HEK293 (cell line): Measurements from ENCODE around the gene CDH23.

Experiments used
- HIC1 ChIP-seq: fragments of 450-650 bp; formaldehyde crosslinking; IDR thresholded peaks from 2 replicates; pipeline ENCODE4 v1.5.1; 2016; ENCODE audit warnings: missing biosample characterization, missing genetic modification characterization
- IKZF3 ChIP-seq: fragments of 450-650 bp; IDR thresholded peaks from 2 replicates; pipeline ENCODE4 v1.5.0; 2018; ENCODE audit warnings: missing biosample characterization, mild to moderate bottlenecking, missing genetic modification characterization, moderate library complexity
- OSR2 ChIP-seq: fragments of 450-650 bp; formaldehyde crosslinking; IDR thresholded peaks from 2 replicates; pipeline ENCODE4 v1.5.1; 2016; ENCODE audit warnings: missing biosample characterization, missing genetic modification characterization
- REST ChIP-seq: fragments of 450-650 bp; formaldehyde crosslinking; IDR thresholded peaks from 2 replicates; pipeline ENCODE4 v1.5.1; 2016; ENCODE audit warnings: missing biosample characterization, missing genetic modification characterization
- SP7 ChIP-seq: fragments of 450-650 bp; formaldehyde crosslinking; IDR thresholded peaks from 2 replicates; pipeline ENCODE4 v1.5.1; 2016; ENCODE audit warnings: missing biosample characterization, missing genetic modification characterization
- WT1 ChIP-seq: fragments of 450-650 bp; formaldehyde crosslinking; IDR thresholded peaks from 2 replicates; pipeline ENCODE4 v1.5.1; 2016; ENCODE audit warnings: missing biosample characterization, missing genetic modification characterization
- ZBTB17 ChIP-seq: fragments of 450-650 bp; formaldehyde crosslinking; IDR thresholded peaks from 2 replicates; pipeline ENCODE4 v1.5.1; 2016; ENCODE audit warnings: missing biosample characterization, missing genetic modification characterization
- ZBTB48 ChIP-seq: fragments of 450-650 bp; formaldehyde crosslinking; IDR thresholded peaks from 2 replicates; pipeline ENCODE4 v1.5.1; 2016; ENCODE audit warnings: missing biosample characterization, missing genetic modification characterization
- ZEB2 ChIP-seq: fragments of 450-650 bp; formaldehyde crosslinking; IDR thresholded peaks from 2 replicates; pipeline ENCODE4 v1.5.1; 2016; ENCODE audit warnings: missing biosample characterization, missing genetic modification characterization
- ZNF280C ChIP-seq: fragments of 450-650 bp; formaldehyde crosslinking; IDR thresholded peaks from 2 replicates; pipeline ENCODE4 v1.5.1; 2016; ENCODE audit warnings: missing biosample characterization, missing genetic modification characterization
- ZNF37A ChIP-seq: fragments of 450-650 bp; IDR thresholded peaks from 2 replicates; pipeline ENCODE4 v1.5.1; 2018; ENCODE audit warnings: missing biosample characterization, missing genetic modification characterization
- ZNF423 ChIP-seq: fragments of 450-650 bp; formaldehyde crosslinking; IDR thresholded peaks from 2 replicates; pipeline ENCODE4 v1.5.1; 2016; ENCODE audit warnings: missing biosample characterization, missing genetic modification characterization
- ZNF521 ChIP-seq: fragments of 450-650 bp; formaldehyde crosslinking; IDR thresholded peaks from 2 replicates; pipeline ENCODE4 v1.5.1; 2017; ENCODE audit warnings: missing biosample characterization, mild to moderate bottlenecking, missing genetic modification characterization
- ZNF580 ChIP-seq: fragments of 450-650 bp; formaldehyde crosslinking; IDR thresholded peaks from 2 replicates; pipeline ENCODE4 v1.5.1; 2016; ENCODE audit warnings: missing biosample characterization, missing genetic modification characterization
- ZNF768 ChIP-seq: fragments of 450-650 bp; formaldehyde crosslinking; IDR thresholded peaks from 2 replicates; pipeline ENCODE4 v1.5.1; 2018; ENCODE audit warnings: missing biosample characterization, mild to moderate bottlenecking, missing genetic modification characterization
- ZNF837 ChIP-seq: fragments of 450-650 bp; formaldehyde crosslinking; IDR thresholded peaks from 2 replicates; pipeline ENCODE4 v1.5.1; 2016; ENCODE audit warnings: missing biosample characterization, missing genetic modification characterization
- ZXDB ChIP-seq: fragments of 450-650 bp; formaldehyde crosslinking; IDR thresholded peaks from 2 replicates; pipeline ENCODE4 v1.5.1; 2016; ENCODE audit warnings: missing biosample characterization, missing genetic modification characterization
- TF ChIP-seq, protein P1 (sequence below): fragments of 450-650 bp; formaldehyde crosslinking; IDR thresholded peaks from 2 replicates; pipeline ENCODE4 v1.5.1; 2016; ENCODE audit warnings: missing biosample characterization, missing genetic modification characterization
- TF ChIP-seq, protein P2 (sequence below): fragments of 450-650 bp; formaldehyde crosslinking; IDR thresholded peaks from 2 replicates; pipeline ENCODE4 v1.5.1; 2017; ENCODE audit warnings: missing biosample characterization, missing genetic modification characterization
- TF ChIP-seq, protein P3 (sequence below): fragments of 450-650 bp; formaldehyde crosslinking; IDR thresholded peaks from 2 replicates; pipeline ENCODE4 v1.5.1; 2017; ENCODE audit warnings: missing biosample characterization, mild to moderate bottlenecking, missing genetic modification characterization, moderate library complexity
- TF ChIP-seq, protein P4 (sequence below): fragments of 450-650 bp; formaldehyde crosslinking; IDR thresholded peaks from 2 replicates; pipeline ENCODE4 v1.5.1; 2016; ENCODE audit warnings: missing biosample characterization, missing genetic modification characterization

CDH23 gene

GRCh38 chr10:71835671-71836595, 439.2 kb downstream of the CDH23 start (continued):
- TF ChIP-seq, protein P1, sequence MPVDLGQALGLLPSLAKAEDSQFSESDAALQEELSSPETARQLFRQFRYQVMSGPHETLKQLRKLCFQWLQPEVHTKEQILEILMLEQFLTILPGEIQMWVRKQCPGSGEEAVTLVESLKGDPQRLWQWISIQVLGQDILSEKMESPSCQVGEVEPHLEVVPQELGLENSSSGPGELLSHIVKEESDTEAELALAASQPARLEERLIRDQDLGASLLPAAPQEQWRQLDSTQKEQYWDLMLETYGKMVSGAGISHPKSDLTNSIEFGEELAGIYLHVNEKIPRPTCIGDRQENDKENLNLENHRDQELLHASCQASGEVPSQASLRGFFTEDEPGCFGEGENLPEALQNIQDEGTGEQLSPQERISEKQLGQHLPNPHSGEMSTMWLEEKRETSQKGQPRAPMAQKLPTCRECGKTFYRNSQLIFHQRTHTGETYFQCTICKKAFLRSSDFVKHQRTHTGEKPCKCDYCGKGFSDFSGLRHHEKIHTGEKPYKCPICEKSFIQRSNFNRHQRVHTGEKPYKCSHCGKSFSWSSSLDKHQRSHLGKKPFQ (tag by site-specific recombination), result peak; percentile 68; the same call in 1 of the 2 replicates
- TF ChIP-seq, protein P2, sequence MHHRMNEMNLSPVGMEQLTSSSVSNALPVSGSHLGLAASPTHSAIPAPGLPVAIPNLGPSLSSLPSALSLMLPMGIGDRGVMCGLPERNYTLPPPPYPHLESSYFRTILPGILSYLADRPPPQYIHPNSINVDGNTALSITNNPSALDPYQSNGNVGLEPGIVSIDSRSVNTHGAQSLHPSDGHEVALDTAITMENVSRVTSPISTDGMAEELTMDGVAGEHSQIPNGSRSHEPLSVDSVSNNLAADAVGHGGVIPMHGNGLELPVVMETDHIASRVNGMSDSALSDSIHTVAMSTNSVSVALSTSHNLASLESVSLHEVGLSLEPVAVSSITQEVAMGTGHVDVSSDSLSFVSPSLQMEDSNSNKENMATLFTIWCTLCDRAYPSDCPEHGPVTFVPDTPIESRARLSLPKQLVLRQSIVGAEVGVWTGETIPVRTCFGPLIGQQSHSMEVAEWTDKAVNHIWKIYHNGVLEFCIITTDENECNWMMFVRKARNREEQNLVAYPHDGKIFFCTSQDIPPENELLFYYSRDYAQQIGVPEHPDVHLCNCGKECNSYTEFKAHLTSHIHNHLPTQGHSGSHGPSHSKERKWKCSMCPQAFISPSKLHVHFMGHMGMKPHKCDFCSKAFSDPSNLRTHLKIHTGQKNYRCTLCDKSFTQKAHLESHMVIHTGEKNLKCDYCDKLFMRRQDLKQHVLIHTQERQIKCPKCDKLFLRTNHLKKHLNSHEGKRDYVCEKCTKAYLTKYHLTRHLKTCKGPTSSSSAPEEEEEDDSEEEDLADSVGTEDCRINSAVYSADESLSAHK (tag by site-specific recombination), result 0 out of 2 replicates have a peak, but pooled peaks have one; percentile 2
- TF ChIP-seq WT1 (tag by site-specific recombination) (peak; percentile 40; the same call in 1 of the 2 replicates), ZNF37A (tag by site-specific recombination) (no peak), ZBTB48 (tag by site-specific recombination) (peak; percentile 81), ZNF521 (tag by site-specific recombination) (no peak), ZNF580 (tag by site-specific recombination) (peak; percentile 17; the same call in 1 of the 2 replicates), ZXDB (0 out of 2 replicates have a peak, but pooled peaks have one; percentile 26), ZBTB17 (tag by site-specific recombination) (peak; percentile 72), ZEB2 (tag by site-specific recombination) (peak; percentile 74), ZNF280C (tag by site-specific recombination) (no peak), HIC1 (peak; percentile 54), ZNF837 (tag by site-specific recombination) (no peak), ZNF423 (tag by site-specific recombination) (peak; percentile 87; the same call in 1 of the 2 replicates), SP7 (tag by site-specific recombination) (peak; percentile 93), REST (tag by site-specific recombination) (no peak), IKZF3 (tag by site-specific recombination) (peak; percentile 73), ZNF768 (tag by site-specific recombination) (no peak), OSR2 (tag by site-specific recombination) (peak; percentile 57; the same call in 1 of the 2 replicates)
- TF ChIP-seq, protein P3, sequence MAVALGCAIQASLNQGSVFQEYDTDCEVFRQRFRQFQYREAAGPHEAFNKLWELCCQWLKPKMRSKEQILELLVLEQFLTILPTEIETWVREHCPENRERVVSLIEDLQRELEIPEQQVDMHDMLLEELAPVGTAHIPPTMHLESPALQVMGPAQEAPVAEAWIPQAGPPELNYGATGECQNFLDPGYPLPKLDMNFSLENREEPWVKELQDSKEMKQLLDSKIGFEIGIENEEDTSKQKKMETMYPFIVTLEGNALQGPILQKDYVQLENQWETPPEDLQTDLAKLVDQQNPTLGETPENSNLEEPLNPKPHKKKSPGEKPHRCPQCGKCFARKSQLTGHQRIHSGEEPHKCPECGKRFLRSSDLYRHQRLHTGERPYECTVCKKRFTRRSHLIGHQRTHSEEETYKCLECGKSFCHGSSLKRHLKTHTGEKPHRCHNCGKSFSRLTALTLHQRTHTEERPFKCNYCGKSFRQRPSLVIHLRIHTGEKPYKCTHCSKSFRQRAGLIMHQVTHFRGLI (tag by site-specific recombination), result no peak; the same call in 1 of the 2 replicates
- TF ChIP-seq, protein P4, sequence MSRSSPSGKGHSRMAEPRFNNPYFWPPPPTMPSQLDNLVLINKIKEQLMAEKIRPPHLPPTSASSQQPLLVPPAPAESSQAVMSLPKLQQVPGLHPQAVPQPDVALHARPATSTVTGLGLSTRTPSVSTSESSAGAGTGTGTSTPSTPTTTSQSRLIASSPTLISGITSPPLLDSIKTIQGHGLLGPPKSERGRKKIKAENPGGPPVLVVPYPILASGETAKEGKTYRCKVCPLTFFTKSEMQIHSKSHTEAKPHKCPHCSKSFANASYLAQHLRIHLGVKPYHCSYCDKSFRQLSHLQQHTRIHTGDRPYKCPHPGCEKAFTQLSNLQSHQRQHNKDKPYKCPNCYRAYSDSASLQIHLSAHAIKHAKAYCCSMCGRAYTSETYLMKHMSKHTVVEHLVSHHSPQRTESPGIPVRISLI (tag by site-specific recombination), result peak; percentile 82
